IMR-90 (cell line): Measurements from ENCODE around the gene ITGB1. TPM values are rescaled to one million over a fixed set of nuclear protein-coding genes. Genes with fewer than 3 reads are reported as not detected.
A peak's percentile ranks its signal among the peaks of the same experiment; 100 is the strongest.

ENCODE experiments used
- ATAC-seq: fragments of 200-7000 bp; cut with Tn5 transposase; 2 replicates; pipeline ENCODE4 v1.9.1; 2020; ENCODE audit warnings: low read depth, mild to moderate bottlenecking, moderate library complexity
- BruUV-seq: library from RNA; stranded (reverse); fragments of 400-500 nt; replicated peaks from 2 replicates; lab custom pipeline; 2021; lab: Mats Ljungman, UMichigan
- CTCF ChIA-PET: fragments of 300-600 bp; formaldehyde crosslinking; extraction: SDS; loops from one replicate; lab custom pipeline; 2021; ENCODE audit warnings: antibody characterized with exemption; lab: Yijun Ruan, JAX
- POLR2A ChIA-PET: fragments of 300-600 bp; sonication (Branson Sonifier 250); formaldehyde crosslinking; loops from one replicate; lab custom pipeline; 2022; ENCODE audit warnings: antibody characterized with exemption; ENCODE audit not compliant: unreplicated experiment; lab: Charles Lee
- DNase-seq: peaks from one replicate; pipeline ENCODE4 v3.0.0; 2013
- H2AFZ ChIP-seq: replicated peaks from 2 replicates; pipeline ENCODE3; 2013; ENCODE audit warnings: low read length, mild to moderate bottlenecking; ENCODE audit not compliant: poor library complexity
- H2AK5ac ChIP-seq: 2 replicates; pipeline ENCODE4 v1.6.1; 2013; ENCODE audit warnings: low read depth, low read length, inconsistent platforms
- H2AK9ac ChIP-seq: replicated peaks from 2 replicates; pipeline ENCODE3; 2013; ENCODE audit warnings: mild to moderate bottlenecking, low read depth, low read length, moderate library complexity; ENCODE audit not compliant: poor library complexity
- H2BK120ac ChIP-seq: 2 replicates; pipeline ENCODE4 v1.6.1; 2013; ENCODE audit warnings: low read depth, low read length, inconsistent platforms
- H2BK15ac ChIP-seq: 3 replicates; pipeline ENCODE4 v1.6.1; 2013; ENCODE audit warnings: low read depth, low read length, inconsistent platforms
- H2BK20ac ChIP-seq: 2 replicates; pipeline ENCODE4 v1.6.1; 2013; ENCODE audit warnings: low read depth, mild to moderate bottlenecking, inconsistent platforms, low read length, moderate library complexity
- H2BK5ac ChIP-seq: 2 replicates; pipeline ENCODE4 v1.6.1; 2013; ENCODE audit warnings: mild to moderate bottlenecking, low read depth, low read length, inconsistent platforms; ENCODE audit not compliant: poor library complexity, severe bottlenecking
- H3K14ac ChIP-seq: replicated peaks from 2 replicates; pipeline ENCODE4 v1.6.1; 2013; ENCODE audit warnings: low read depth, low read length, inconsistent platforms
- H3K18ac ChIP-seq: 2 replicates; pipeline ENCODE4 v1.6.1; 2013; ENCODE audit warnings: low read depth, low read length, control low read depth
- H3K23ac ChIP-seq: 2 replicates; pipeline ENCODE4 v1.6.1; 2013; ENCODE audit warnings: low read depth, low read length, inconsistent platforms
- H3K27ac ChIP-seq: 2 replicates; pipeline ENCODE4 v1.5.1; 2013; ENCODE audit warnings: mild to moderate bottlenecking, control low read depth, low read length; ENCODE audit not compliant: insufficient read depth
- H3K27me3 ChIP-seq: 2 replicates; pipeline ENCODE4 v1.6.1; 2013; ENCODE audit warnings: low read length; ENCODE audit not compliant: control insufficient read depth, insufficient read depth
- H3K36me3 ChIP-seq: 2 replicates; pipeline ENCODE4 v1.6.1; 2013; ENCODE audit warnings: low read length, mixed read lengths; ENCODE audit not compliant: control insufficient read depth, insufficient read depth
- H3K4ac ChIP-seq: 2 replicates; pipeline ENCODE4 v1.6.1; 2013; ENCODE audit warnings: low read depth, low read length, inconsistent platforms
- H3K4me1 ChIP-seq: 2 replicates; pipeline ENCODE4 v1.6.1; 2013; ENCODE audit warnings: low read length, mixed read lengths; ENCODE audit not compliant: control insufficient read depth, insufficient read depth
- H3K4me2 ChIP-seq: 2 replicates; pipeline ENCODE4 v1.6.1; 2013; ENCODE audit warnings: low read depth, mild to moderate bottlenecking, control low read depth, low read length, moderate library complexity
- H3K4me3 ChIP-seq: 2 replicates; pipeline ENCODE4 v1.5.1; 2013; ENCODE audit warnings: low read depth, mild to moderate bottlenecking, control low read depth, low read length, moderate library complexity; ENCODE audit not compliant: insufficient read depth
- H3K56ac ChIP-seq: 2 replicates; pipeline ENCODE4 v1.6.1; 2013; ENCODE audit warnings: low read length, inconsistent platforms; ENCODE audit not compliant: insufficient read depth; ENCODE audit errors: extremely low read depth
- H3K79me1 ChIP-seq, 2 experiments: 2 replicates each; pipeline ENCODE4 v1.6.1; 2013; ENCODE audit warnings: low read length in 2 of 2, inconsistent platforms in 1 of 2, low read depth in 1 of 2
- H3K9ac ChIP-seq: 2 replicates; pipeline ENCODE4 v1.6.1; 2013; ENCODE audit warnings: low read depth, low read length, control low read depth
- H3K9me1 ChIP-seq: 2 replicates; pipeline ENCODE4 v1.6.1; 2013; ENCODE audit warnings: low read length, inconsistent platforms; ENCODE audit not compliant: insufficient read depth
- H3K9me3 ChIP-seq: 2 replicates; pipeline ENCODE4 v1.6.1; 2013; ENCODE audit warnings: low read length; ENCODE audit not compliant: control insufficient read depth, insufficient read depth
- H4K20me1 ChIP-seq: 2 replicates; pipeline ENCODE4 v1.6.1; 2013; ENCODE audit warnings: low read length, inconsistent platforms; ENCODE audit not compliant: insufficient read depth
- H4K5ac ChIP-seq: 2 replicates; pipeline ENCODE4 v1.6.1; 2013; ENCODE audit warnings: mild to moderate bottlenecking, low read depth, low read length, control low read depth
- H4K8ac ChIP-seq, 2 experiments: 2 replicates each; pipeline ENCODE4 v1.6.1; 2013; ENCODE audit warnings: low read depth in 2 of 2, low read length in 2 of 2, control low read depth in 1 of 2, inconsistent platforms in 1 of 2
- H4K91ac ChIP-seq: 2 replicates; pipeline ENCODE4 v1.6.1; 2013; ENCODE audit warnings: low read depth, low read length, inconsistent platforms; ENCODE audit not compliant: insufficient read depth
- BHLHE40 ChIP-seq: fragments of 150-350 bp; IDR thresholded peaks from 2 replicates; pipeline ENCODE4 v1.6.1; 2016; ENCODE audit warnings: mild to moderate bottlenecking, low read depth, low read length
- CEBPB ChIP-seq: IDR thresholded peaks from 2 replicates; pipeline ENCODE4 v1.6.1; 2012; ENCODE audit warnings: low read depth, low read length, improper control_type of control experiment
- CHD1 ChIP-seq: IDR thresholded peaks from 2 replicates; pipeline ENCODE4 v1.6.1; 2012; ENCODE audit warnings: low read depth, low read length, improper control_type of control experiment
- CTCF ChIP-seq: conservative IDR thresholded peaks from 2 replicates; pipeline ENCODE4 v1.5.1; 2012; ENCODE audit warnings: mild to moderate bottlenecking, low read depth, low read length, improper control_type of control experiment
- ELK1 ChIP-seq: fragments of 150-350 bp; IDR thresholded peaks from 2 replicates; pipeline ENCODE4 v1.6.1; 2016; ENCODE audit warnings: low read depth, mild to moderate bottlenecking, low read length, moderate library complexity, borderline replicate concordance
- FOS ChIP-seq: fragments of 150-350 bp; IDR thresholded peaks from 2 replicates; pipeline ENCODE4 v1.6.1; 2016; ENCODE audit warnings: low read depth, low read length
- MAFK ChIP-seq: IDR thresholded peaks from 2 replicates; pipeline ENCODE4 v1.6.1; 2012; ENCODE audit warnings: low read depth, low read length, improper control_type of control experiment
- MAZ ChIP-seq: IDR thresholded peaks from 2 replicates; pipeline ENCODE4 v1.6.1; 2012; ENCODE audit warnings: low read depth, mild to moderate bottlenecking, low read length, improper control_type of control experiment, moderate library complexity, borderline replicate concordance
- MXI1 ChIP-seq: IDR thresholded peaks from 2 replicates; pipeline ENCODE4 v1.6.1; 2012; ENCODE audit warnings: low read depth, mild to moderate bottlenecking, low read length, moderate library complexity, borderline replicate concordance
- NFE2L2 ChIP-seq: fragments of 150-350 bp; IDR thresholded peaks from 2 replicates; pipeline ENCODE4 v1.6.1; 2016; ENCODE audit warnings: low read depth, mild to moderate bottlenecking, low read length
- POLR2A ChIP-seq: IDR thresholded peaks from 2 replicates; pipeline ENCODE4 v1.6.1; 2012; ENCODE audit warnings: mild to moderate bottlenecking, low read depth, low read length
- RCOR1 ChIP-seq: IDR thresholded peaks from 2 replicates; pipeline ENCODE4 v1.6.1; 2012; ENCODE audit warnings: mild to moderate bottlenecking, low read length, improper control_type of control experiment; ENCODE audit not compliant: insufficient replicate concordance
- RFX5 ChIP-seq: IDR thresholded peaks from 2 replicates; pipeline ENCODE4 v1.8.0; 2012; ENCODE audit warnings: low read depth, mild to moderate bottlenecking, low read length, moderate library complexity
- SMC3 ChIP-seq: fragments of 150-350 bp; IDR thresholded peaks from 2 replicates; pipeline ENCODE4 v1.6.1; 2016; ENCODE audit warnings: low read depth, mild to moderate bottlenecking, antibody characterized with exemption, low read length, moderate library complexity
- USF2 ChIP-seq: fragments of 150-350 bp; IDR thresholded peaks from 2 replicates; pipeline ENCODE4 v1.6.1; 2017; ENCODE audit warnings: mild to moderate bottlenecking, antibody characterized with exemption, low read length, low read depth
- WGBS, 2 experiments: methylation state at CpG; one replicate each; pipeline versions ENCODE4 v1.1.5 to v1.1.7; 2013; ENCODE audit warnings: missing lambda C conversion rate in 2 of 2; ENCODE audit not compliant: insufficient read length in 1 of 2; ENCODE audit errors: extremely low coverage in 2 of 2; 5-methylcytosine and 5-hydroxymethylcytosine counted together
- dilution Hi-C: fragments of 300-500 bp; cut with HindIII; formaldehyde crosslinking; loops from one replicate; pipeline ENCODE4 v1.14.3; 2018; ENCODE audit warnings: low sequenced_read_pairs; ENCODE audit not compliant: unreplicated experiment
- in situ Hi-C: fragments of 300-500 bp; cut with MboI; formaldehyde crosslinking; loops from 3 replicates; pipeline ENCODE4 v1.14.3; 2019; ENCODE audit warnings: low sequenced_read_pairs, inconsistent platforms, mixed read lengths
- intact Hi-C: fragments of 100-400 bp; cut with micrococcal nuclease; formaldehyde crosslinking; loops from 2 replicates; pipeline ENCODE4 v1.10.0; 2022
- polyA plus RNA-seq, 3 experiments: library from polyadenylated mRNA; depleted of rRNA; stranded (reverse); fragments of >200 nt; gene quantifications; 2 replicates each; pipeline ENCODE4 v1.2.3, GENCODE V29; 2012; ENCODE audit warnings: low replicate concordance in 1 of 3
- total RNA-seq: library from RNA; depleted of rRNA; stranded (reverse); fragments of >200 nt; gene quantifications from 2 replicates; pipeline ENCODE4 v1.2.3, GENCODE V29; 2012

ITGB1 gene
- total and polyA plus RNA-seq, 2 of the 4 experiments (the other 2 are of a cell fraction) = 1,331 to 2,066 TPM

- WGBS, 2 experiments = no CpG with 5 or more reads among the region's 4 CpGs
- H4K8ac ChIP-seq = peak overlapping the region in 1 of 2 experiments; percentile 36; a peak in 1 of 4 replicates
- H2AK5ac ChIP-seq = peak overlapping the region; percentile 80; the same call in 1 of the 2 replicates
- H3K4me3 ChIP-seq = no peak overlapping the region
- H4K91ac ChIP-seq = no peak overlapping the region
- H3K56ac ChIP-seq = no peak overlapping the region
- H3K27ac ChIP-seq = peak overlapping the region; percentile 32; the same call in 1 of the 2 replicates
- no peaks in the 10 kb centered on the region for H3K27me3 ChIP-seq
- H2AFZ ChIP-seq = no peak overlapping the region
- H2AK9ac ChIP-seq = no peak overlapping the region
- peaks cover 3% of the 10 kb centered on the region for H3K9me3 ChIP-seq
- H3K9me1 ChIP-seq = peaks cover 14% of the 10 kb centered on the region
- intact Hi-C loops = no loop called here
- H3K4ac ChIP-seq = peak overlapping the region; percentile 85
- H2BK20ac ChIP-seq = peak overlapping the region; percentile 90
- CTCF ChIA-PET = no interaction called here
- dilution Hi-C loops = no loop called here
- H3K4me1 ChIP-seq = peaks cover 24% of the 10 kb centered on the region
- BruUV-seq = no TSS peak
- no peaks in the 10 kb centered on the region; the same call in 1 of the 2 replicates for H3K36me3 ChIP-seq
- H4K20me1 ChIP-seq = no peaks in the 10 kb centered on the region
- no peak overlapping the region for H3K14ac ChIP-seq
- in situ Hi-C loops = no loop called here
- peak; percentile 91 for DNase-seq
- no peak overlapping the region; the same call in 1 of the 2 replicates for H4K5ac ChIP-seq
- H3K23ac ChIP-seq = peak overlapping the region; percentile 47; the same call in 1 of the 2 replicates
- no peak overlapping the region for H3K9ac ChIP-seq
- no peak for ATAC-seq
- H2BK120ac ChIP-seq = peak overlapping the region; percentile 83
- POLR2A ChIA-PET = no interaction called here
- peak overlapping the region; percentile 64 for H2BK5ac ChIP-seq
- peak overlapping the region; percentile 23; the same call in 1 of the 2 replicates for H3K4me2 ChIP-seq
- H3K18ac ChIP-seq = peak overlapping the region; percentile 68; the same call in 1 of the 2 replicates
- H3K79me1 ChIP-seq = peaks cover 10 to 24% of the 10 kb centered on the region in 2 experiments; a peak in 3 of 4 replicates
- peak overlapping the region; percentile 77; the same call in 1 of the 3 replicates for H2BK15ac ChIP-seq
- TF ChIP-seq CTCF (no peak), RCOR1 (no peak), USF2 (peak; percentile 63; the same call in 1 of the 2 replicates), MAFK (peak; percentile 1; the same call in 1 of the 2 replicates), SMC3 (no peak), MAZ (no peak), MXI1 (no peak), BHLHE40 (peak; percentile 19; the same call in 1 of the 2 replicates), NFE2L2 (peak; percentile 32; the same call in 1 of the 2 replicates), RFX5 (no peak), CHD1 (no peak), FOS (no peak), ELK1 (no peak), CEBPB (peak; percentile 89), POLR2A (no peak)
Observed at GRCh38 chr10:32985775-32986350, 27.8 kb upstream of the ITGB1 start.
